IMR-90 (cell line): Measurements from ENCODE around the gene MDP1.

ENCODE experiments used
- CEBPB ChIP-seq: IDR thresholded peaks from 2 replicates; pipeline ENCODE4 v1.6.1; 2012; ENCODE audit warnings: low read depth, low read length, improper control_type of control experiment
- CHD1 ChIP-seq: IDR thresholded peaks from 2 replicates; pipeline ENCODE4 v1.6.1; 2012; ENCODE audit warnings: low read depth, low read length, improper control_type of control experiment
- CTCF ChIP-seq: conservative IDR thresholded peaks from 2 replicates; pipeline ENCODE4 v1.5.1; 2012; ENCODE audit warnings: mild to moderate bottlenecking, low read depth, low read length, improper control_type of control experiment
- MXI1 ChIP-seq: IDR thresholded peaks from 2 replicates; pipeline ENCODE4 v1.6.1; 2012; ENCODE audit warnings: low read depth, mild to moderate bottlenecking, low read length, moderate library complexity, borderline replicate concordance
- POLR2A ChIP-seq: IDR thresholded peaks from 2 replicates; pipeline ENCODE4 v1.6.1; 2012; ENCODE audit warnings: mild to moderate bottlenecking, low read depth, low read length
- RFX5 ChIP-seq: IDR thresholded peaks from 2 replicates; pipeline ENCODE4 v1.8.0; 2012; ENCODE audit warnings: low read depth, mild to moderate bottlenecking, low read length, moderate library complexity
- SMC3 ChIP-seq: fragments of 150-350 bp; IDR thresholded peaks from 2 replicates; pipeline ENCODE4 v1.6.1; 2016; ENCODE audit warnings: low read depth, mild to moderate bottlenecking, antibody characterized with exemption, low read length, moderate library complexity
- TF ChIP-seq, protein P1 (sequence below): fragments of 150-350 bp; IDR thresholded peaks from 2 replicates; pipeline ENCODE4 v1.6.1; 2017; ENCODE audit warnings: mild to moderate bottlenecking, antibody characterized with exemption, low read length, low read depth

- TF ChIP-seq SMC3 (no peak), CEBPB (no peak), CTCF (no peak), POLR2A (no peak), RFX5 (no peak), MXI1 (no peak), CHD1 (no peak)
- TF ChIP-seq, protein P1, sequence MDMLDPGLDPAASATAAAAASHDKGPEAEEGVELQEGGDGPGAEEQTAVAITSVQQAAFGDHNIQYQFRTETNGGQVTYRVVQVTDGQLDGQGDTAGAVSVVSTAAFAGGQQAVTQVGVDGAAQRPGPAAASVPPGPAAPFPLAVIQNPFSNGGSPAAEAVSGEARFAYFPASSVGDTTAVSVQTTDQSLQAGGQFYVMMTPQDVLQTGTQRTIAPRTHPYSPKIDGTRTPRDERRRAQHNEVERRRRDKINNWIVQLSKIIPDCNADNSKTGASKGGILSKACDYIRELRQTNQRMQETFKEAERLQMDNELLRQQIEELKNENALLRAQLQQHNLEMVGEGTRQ, result no peak
Measured at GRCh38 chr14:24207104-24207551, 8.7 kb downstream of the MDP1 start.
